Endodermal cell (in vitro differentiated cells): ENCODE data around the gene OSBPL5. TPM values are rescaled to one million over a fixed set of nuclear protein-coding genes. Genes with fewer than 3 reads are reported as not detected.

Experiments used
- DNase-seq: peaks from one replicate; pipeline ENCODE4 v3.0.0-alpha.2; 2017
- H3K27ac ChIP-seq: 2 replicates; pipeline ENCODE4 v1.5.1; 2013; ENCODE audit warnings: mild to moderate bottlenecking, low read depth, low read length, moderate library complexity
- H3K27me3 ChIP-seq: 2 replicates; pipeline ENCODE4 v1.6.1; 2013; ENCODE audit warnings: mild to moderate bottlenecking, low read length, moderate library complexity; ENCODE audit not compliant: insufficient read depth, control insufficient read depth, poor library complexity, severe bottlenecking
- H3K36me3 ChIP-seq: 2 replicates; pipeline ENCODE4 v1.7.0; 2013; ENCODE audit warnings: mild to moderate bottlenecking, low read length, moderate library complexity; ENCODE audit not compliant: control insufficient read depth, insufficient read depth
- H3K4me1 ChIP-seq: one replicate; pipeline ENCODE4 v1.7.0; 2013; ENCODE audit warnings: low read length; ENCODE audit not compliant: control insufficient read depth, insufficient read depth
- H3K4me3 ChIP-seq: 2 replicates; pipeline ENCODE4 v1.5.1; 2013; ENCODE audit warnings: mild to moderate bottlenecking, low read length, moderate library complexity
- H3K9ac ChIP-seq: 2 replicates; pipeline ENCODE4 v1.6.1; 2013; ENCODE audit warnings: mild to moderate bottlenecking, low read length, moderate library complexity; ENCODE audit not compliant: poor library complexity, severe bottlenecking; ENCODE audit errors: extremely low read depth
- H3K9me3 ChIP-seq: 2 replicates; pipeline ENCODE4 v1.6.1; 2013; ENCODE audit warnings: mild to moderate bottlenecking, low read length, moderate library complexity; ENCODE audit not compliant: control insufficient read depth
- H3K27ac Mint-ChIP-seq: 2 replicates; pipeline ENCODE4 v1.8.0; 2020; ENCODE audit warnings: mixed read lengths
- H3K27me3 Mint-ChIP-seq: 2 replicates; pipeline ENCODE4 v1.8.0; 2021; ENCODE audit warnings: mild to moderate bottlenecking, mixed read lengths; ENCODE audit not compliant: insufficient read depth
- H3K36me3 Mint-ChIP-seq: 2 replicates; pipeline ENCODE4 v1.8.0; 2020; ENCODE audit warnings: low read depth, mixed read lengths
- H3K4me1 Mint-ChIP-seq: 2 replicates; pipeline ENCODE4 v1.8.0; 2020; ENCODE audit warnings: mixed read lengths
- H3K4me3 Mint-ChIP-seq: 2 replicates; pipeline ENCODE4 v1.8.0; 2020; ENCODE audit warnings: mild to moderate bottlenecking, moderate library complexity, mixed read lengths
- H3K9me3 Mint-ChIP-seq: 2 replicates; pipeline ENCODE4 v1.8.0; 2020; ENCODE audit warnings: mild to moderate bottlenecking, mixed read lengths
- CTCF ChIP-seq: fragments of 200-600 bp; sonication (generic); conservative IDR thresholded peaks from 2 replicates; pipeline ENCODE4 v1.5.0; 2021; ENCODE audit warnings: antibody characterized with exemption, mild to moderate bottlenecking
- WGBS, 2 experiments: methylation state at CpG; one replicate each; pipeline versions ENCODE4 v1.1.5 to v1.1.7; 2013; ENCODE audit warnings: missing lambda C conversion rate in 2 of 2, mixed read lengths in 1 of 2; ENCODE audit not compliant: insufficient coverage in 1 of 2, insufficient read length in 1 of 2; 5-methylcytosine and 5-hydroxymethylcytosine counted together
- total RNA-seq, 2 donors: library from RNA; stranded (reverse); fragmentation: NEBNext Ultra II Directional in 1 of 2; extraction: Animal tissue kit (Norgen Biotek cat#: 25700) in 1 of 2; gene quantifications; 2 replicates in 1 of 2; 3 replicates in 1 of 2; pipeline ENCODE4 v1.2.1, GENCODE V29; 2021

Gene OSBPL5
- total RNA-seq, 2 donors from 2014 or later, result 1.2 to 4.8 TPM

DNA sequence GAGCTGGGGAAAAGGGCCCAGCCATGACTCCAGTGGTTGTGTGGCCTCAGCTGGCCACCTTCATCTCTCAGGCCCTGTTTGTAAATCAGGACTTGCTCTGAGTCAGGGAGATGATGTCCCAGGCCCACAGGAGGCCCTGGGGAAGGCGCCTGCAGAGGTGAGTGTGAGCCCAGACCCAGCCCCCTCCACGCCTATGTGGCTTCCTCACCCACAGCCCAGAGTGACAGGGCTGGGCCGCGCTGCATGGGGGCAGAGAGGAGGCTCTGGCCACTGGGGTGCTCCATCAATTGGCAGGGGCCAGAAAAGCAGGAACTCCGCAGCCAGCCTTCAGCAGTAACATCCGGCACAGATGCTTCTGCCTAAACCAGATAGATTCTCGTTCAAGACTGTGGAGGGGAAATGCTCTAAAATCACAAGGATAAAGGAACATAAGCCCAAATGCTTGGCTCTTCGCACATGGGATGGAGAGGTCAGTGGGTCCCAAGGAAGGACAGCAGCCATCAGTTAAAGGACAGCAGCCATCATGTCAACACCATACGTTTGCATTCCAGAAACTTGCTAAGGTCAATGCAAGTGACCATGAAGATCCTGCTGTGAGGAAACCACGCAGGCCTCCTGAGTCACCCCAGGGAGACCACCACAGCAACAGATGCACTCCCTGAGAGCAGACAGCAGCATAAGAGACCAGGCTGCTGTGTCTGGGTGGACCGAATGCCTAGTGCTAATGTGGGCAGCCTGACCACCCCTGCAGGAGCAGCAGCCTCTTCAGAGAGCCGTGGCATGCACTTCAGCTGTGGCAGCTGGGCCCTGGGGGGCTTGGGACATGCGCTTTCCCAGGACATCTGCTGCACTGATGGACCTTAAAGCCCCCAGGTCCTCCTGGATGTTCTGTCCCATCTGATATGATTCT, 28.3 kb downstream of the OSBPL5 start:
- Histone ChIP-seq H3K36me3 (no peaks in the 10 kb centered on the region), H3K27me3 (peaks cover 52% of the 10 kb centered on the region), H3K4me3 (no peak overlapping the region), H3K27ac (peak overlapping the region; percentile 49), H3K9ac (no peak overlapping the region), H3K4me1 (no peaks in the 10 kb centered on the region), H3K9me3 (no peaks in the 10 kb centered on the region)
- Mint-ChIP-seq H3K4me3 (no peak overlapping the region), H3K27ac (no peak overlapping the region), H3K27me3 (peaks cover 66% of the 10 kb centered on the region), H3K36me3 (no peaks in the 10 kb centered on the region), H3K4me1 (no peaks in the 10 kb centered on the region), H3K9me3 (no peaks in the 10 kb centered on the region)
- peak; percentile 30 for DNase-seq
- 93 to 96% methylated on average over 13 of the region's 13 CpGs for WGBS, 2 experiments
- no peak for TF ChIP-seq CTCF

GRCh38 chr11:3135481-3136440, 29.3 kb downstream of the OSBPL5 start:
- H3K4me1 Mint-ChIP-seq, result no peaks in the 10 kb centered on the region
- no peaks in the 10 kb centered on the region for H3K4me1 ChIP-seq
- H3K27ac Mint-ChIP-seq, result no peak overlapping the region
- H3K9ac ChIP-seq, result no peak overlapping the region
- H3K9me3 Mint-ChIP-seq, result no peaks in the 10 kb centered on the region
- no peak overlapping the region for H3K4me3 Mint-ChIP-seq
- no peaks in the 10 kb centered on the region for H3K36me3 ChIP-seq
- DNase-seq, result peak; percentile 85
- H3K27me3 Mint-ChIP-seq, result peaks cover 59% of the 10 kb centered on the region
- no peaks in the 10 kb centered on the region for H3K36me3 Mint-ChIP-seq
- no peak overlapping the region for H3K4me3 ChIP-seq
- no peaks in the 10 kb centered on the region for H3K9me3 ChIP-seq
- 83 to 86% methylated on average over 7 to 15 of the region's 15 CpGs for WGBS, 2 experiments
- peak overlapping the region; percentile 49 for H3K27ac ChIP-seq
- peak; percentile 68 for TF ChIP-seq CTCF
- peaks cover 42% of the 10 kb centered on the region for H3K27me3 ChIP-seq

- Mint-ChIP-seq H3K27me3 (peaks cover 54% of the 10 kb centered on the region), H3K4me1 (no peaks in the 10 kb centered on the region), H3K9me3 (no peaks in the 10 kb centered on the region), H3K36me3 (no peaks in the 10 kb centered on the region), H3K4me3 (no peak overlapping the region), H3K27ac (no peak overlapping the region)
- Histone ChIP-seq H3K9ac (no peak overlapping the region), H3K27ac (no peak overlapping the region), H3K4me3 (no peak overlapping the region), H3K4me1 (no peaks in the 10 kb centered on the region), H3K36me3 (no peaks in the 10 kb centered on the region), H3K27me3 (peaks cover 33% of the 10 kb centered on the region), H3K9me3 (no peaks in the 10 kb centered on the region)
- TF ChIP-seq CTCF, result no peak
- 89 to 92% methylated on average over 17 to 27 of the region's 27 CpGs for WGBS, 2 experiments
- peak; percentile 42 for DNase-seq
Measured at GRCh38 chr11:3134651-3135480, 30.2 kb downstream of the OSBPL5 start.
